HG02642 (cell line): Measurements from ENCODE around the gene HOXC13.

Source experiments
- ATAC-seq: cut with Tn5 transposase; IDR thresholded peaks from one replicate; pipeline ENCODE4 v1.9.1; 2021; ENCODE audit warnings: mild to moderate bottlenecking; ENCODE audit not compliant: unreplicated experiment, poor library complexity

The HOXC13 gene

GRCh38 chr12:53968214-53969127 lies 29.8 kb downstream of the HOXC13 start:
- no peak for ATAC-seq

- no peak for ATAC-seq
These were observed 31.1 kb downstream of the HOXC13 start for GRCh38 chr12:53969588-53970259.

GRCh38 chr12:53970451-53970850 lies 31.8 kb downstream of the HOXC13 start:
- no peak for ATAC-seq

- ATAC-seq, result no peak
These were observed 32.5 kb downstream of the HOXC13 start for GRCh38 chr12:53971129-53971528.

- no peak for ATAC-seq
These were observed 33.1 kb downstream of the HOXC13 start for GRCh38 chr12:53971686-53972085.

- no peak for ATAC-seq
These were observed 33.6 kb downstream of the HOXC13 start for GRCh38 chr12:53972152-53972702.

- no peak for ATAC-seq
These were observed 34.1 kb downstream of the HOXC13 start, which contains the start of gene HOXC11 for GRCh38 chr12:53972722-53973235. HOXC11 (plus strand) TSS chr12:53973126; CDS start chr12:53973242, 116 bp downstream.

GRCh38 chr12:53973236-53974042 lies 34.8 kb downstream of the HOXC13 start:
- ATAC-seq, result no peak

GRCh38 chr12:53974084-53975063 lies 35.7 kb downstream of the HOXC13 start, which contains the start of gene HOTAIR:
HOTAIR (minus strand) TSS chr12:53974954.
- ATAC-seq, result no peak

GRCh38 chr12:53975064-53975471 lies 36.4 kb downstream of the HOXC13 start:
- ATAC-seq, result no peak

- no peak for ATAC-seq
These were observed 37.0 kb downstream of the HOXC13 start for GRCh38 chr12:53975479-53976152.

- no peak for ATAC-seq
These were observed 37.7 kb downstream of the HOXC13 start for GRCh38 chr12:53976172-53976822.

GRCh38 chr12:53976823-53977595 lies 38.4 kb downstream of the HOXC13 start:
- ATAC-seq, result no peak

GRCh38 chr12:53977596-53978445 lies 39.2 kb downstream of the HOXC13 start:
- ATAC-seq, result no peak

- no peak for ATAC-seq
These were observed 40.1 kb downstream of the HOXC13 start for GRCh38 chr12:53978477-53979356.
